HG03565 (cell line): ENCODE data around the gene STEAP1B.

Experiments used
- ATAC-seq: cut with Tn5 transposase; IDR thresholded peaks from one replicate; pipeline ENCODE4 v1.9.1; 2021; ENCODE audit warnings: mild to moderate bottlenecking, moderate library complexity; ENCODE audit not compliant: unreplicated experiment

The STEAP1B gene

DNA sequence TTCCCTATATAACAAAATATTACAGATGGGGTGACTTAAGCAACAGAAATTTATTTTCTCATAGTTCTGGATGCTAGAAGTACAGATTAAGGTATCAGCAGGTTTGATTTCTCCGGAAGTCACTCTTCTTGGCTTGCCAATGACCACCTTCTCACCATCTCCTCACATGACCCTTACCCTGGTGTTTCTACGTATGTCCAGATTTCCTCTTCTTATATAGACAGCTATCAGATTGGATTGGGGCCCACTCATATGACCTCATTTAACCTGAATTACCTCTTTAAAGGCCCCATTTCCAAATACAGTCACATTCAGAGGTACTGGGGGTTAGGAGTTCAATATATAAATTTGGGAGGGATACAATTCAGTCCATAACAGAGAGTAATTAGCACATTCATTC, 126.1 kb downstream of the STEAP1B start:
- ATAC-seq = no peak

GRCh38 chr7:22373388-22373787, 126.6 kb downstream of the STEAP1B start:
- no peak for ATAC-seq

GRCh38 chr7:22372863-22373262, 127.1 kb downstream of the STEAP1B start:
- ATAC-seq = no peak

DNA sequence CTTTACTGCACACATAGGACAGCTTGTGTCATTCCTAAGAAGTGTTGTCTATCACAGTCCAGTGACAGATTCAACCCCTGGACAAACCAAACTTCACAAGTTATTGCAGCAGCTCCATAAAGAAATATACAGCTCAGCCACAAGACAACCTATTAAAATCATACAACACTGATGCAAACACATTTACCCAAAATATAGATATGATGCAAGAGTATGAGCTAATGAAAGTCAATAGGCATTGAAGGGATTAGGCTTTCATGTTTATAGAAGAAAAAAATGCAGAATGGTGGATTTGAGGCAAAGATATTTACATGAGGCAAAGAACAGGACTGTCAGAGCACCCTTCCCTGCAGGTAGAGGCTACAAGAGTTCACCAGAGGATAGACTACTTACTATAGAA, 128.1 kb downstream of the STEAP1B start:
- ATAC-seq = no peak
